GM06990 (cell line): Measurements from ENCODE around the gene CLPSL2.

Experiments
- DNase-seq: peaks from one replicate; pipeline ENCODE4 v3.0.0-alpha.2; 2011; ENCODE audit not compliant: insufficient read length; ENCODE audit errors: extremely low read depth
- H3K27me3 ChIP-seq: replicated peaks from 2 replicates; pipeline ENCODE4 v1.6.0; 2011; ENCODE audit warnings: low read length; ENCODE audit not compliant: control insufficient read depth, insufficient read depth
- H3K36me3 ChIP-seq: 2 replicates; pipeline ENCODE4 v1.5.1; 2011; ENCODE audit warnings: low read length; ENCODE audit not compliant: control insufficient read depth, insufficient read depth
- H3K4me3 ChIP-seq: replicated peaks from 2 replicates; pipeline ENCODE4 v1.5.1; 2011; ENCODE audit warnings: low read depth, mild to moderate bottlenecking, control low read depth, low read length
- TF ChIP-seq, protein P1 (sequence below): IDR thresholded peaks from 2 replicates; pipeline ENCODE4 v1.5.1; 2011; ENCODE audit warnings: low read length, control low read depth, mild to moderate bottlenecking, inconsistent platforms; ENCODE audit not compliant: insufficient read depth, poor library complexity, severe bottlenecking

CLPSL2 gene

DNA sequence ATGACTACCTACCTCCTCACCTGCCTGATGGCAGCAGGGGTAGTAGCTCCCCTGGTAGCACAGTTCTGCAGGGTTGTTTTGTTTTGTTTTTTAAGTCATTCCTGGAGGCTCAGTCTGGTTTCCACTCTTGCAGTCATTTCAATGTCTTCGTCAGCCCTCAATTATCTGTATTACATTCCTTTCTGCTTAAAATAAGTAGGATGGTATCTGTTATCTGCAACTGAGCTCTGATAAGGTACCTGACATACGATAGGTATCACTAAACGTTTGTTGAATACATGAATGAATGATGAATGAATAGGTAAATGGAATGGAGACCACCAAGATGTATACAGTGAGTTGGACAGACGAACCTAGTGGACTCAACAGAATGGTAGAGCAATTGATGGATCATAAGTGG, 7.2 kb upstream of the CLPSL2 start:
- DNase-seq, result no peak
- Histone ChIP-seq H3K36me3 (no peaks in the 10 kb centered on the region), H3K4me3 (no peak overlapping the region), H3K27me3 (no peaks in the 10 kb centered on the region; the same call in 1 of the 2 replicates)
- TF ChIP-seq, protein P1, sequence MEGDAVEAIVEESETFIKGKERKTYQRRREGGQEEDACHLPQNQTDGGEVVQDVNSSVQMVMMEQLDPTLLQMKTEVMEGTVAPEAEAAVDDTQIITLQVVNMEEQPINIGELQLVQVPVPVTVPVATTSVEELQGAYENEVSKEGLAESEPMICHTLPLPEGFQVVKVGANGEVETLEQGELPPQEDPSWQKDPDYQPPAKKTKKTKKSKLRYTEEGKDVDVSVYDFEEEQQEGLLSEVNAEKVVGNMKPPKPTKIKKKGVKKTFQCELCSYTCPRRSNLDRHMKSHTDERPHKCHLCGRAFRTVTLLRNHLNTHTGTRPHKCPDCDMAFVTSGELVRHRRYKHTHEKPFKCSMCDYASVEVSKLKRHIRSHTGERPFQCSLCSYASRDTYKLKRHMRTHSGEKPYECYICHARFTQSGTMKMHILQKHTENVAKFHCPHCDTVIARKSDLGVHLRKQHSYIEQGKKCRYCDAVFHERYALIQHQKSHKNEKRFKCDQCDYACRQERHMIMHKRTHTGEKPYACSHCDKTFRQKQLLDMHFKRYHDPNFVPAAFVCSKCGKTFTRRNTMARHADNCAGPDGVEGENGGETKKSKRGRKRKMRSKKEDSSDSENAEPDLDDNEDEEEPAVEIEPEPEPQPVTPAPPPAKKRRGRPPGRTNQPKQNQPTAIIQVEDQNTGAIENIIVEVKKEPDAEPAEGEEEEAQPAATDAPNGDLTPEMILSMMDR, result no peak

DNA sequence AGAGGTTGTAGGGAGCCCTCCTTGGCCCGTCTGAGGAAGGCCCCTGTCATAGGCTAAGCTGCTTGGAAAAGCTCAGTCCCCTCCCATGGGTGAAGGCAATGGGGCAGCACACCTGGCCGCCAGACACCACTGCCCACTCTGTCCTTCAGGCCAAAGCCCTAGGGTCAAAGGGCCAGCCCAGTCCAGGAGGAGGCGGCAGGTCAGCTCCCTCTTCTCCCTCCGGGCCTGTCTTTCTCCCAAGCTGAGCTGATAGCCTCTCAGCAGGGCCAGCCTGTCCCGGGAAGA, 5.1 kb upstream of the CLPSL2 start:
- DNase-seq, result no peak
- Histone ChIP-seq H3K4me3 (no peak overlapping the region), H3K36me3 (no peaks in the 10 kb centered on the region), H3K27me3 (no peaks in the 10 kb centered on the region)
- TF ChIP-seq, protein P1, result no peak

DNA sequence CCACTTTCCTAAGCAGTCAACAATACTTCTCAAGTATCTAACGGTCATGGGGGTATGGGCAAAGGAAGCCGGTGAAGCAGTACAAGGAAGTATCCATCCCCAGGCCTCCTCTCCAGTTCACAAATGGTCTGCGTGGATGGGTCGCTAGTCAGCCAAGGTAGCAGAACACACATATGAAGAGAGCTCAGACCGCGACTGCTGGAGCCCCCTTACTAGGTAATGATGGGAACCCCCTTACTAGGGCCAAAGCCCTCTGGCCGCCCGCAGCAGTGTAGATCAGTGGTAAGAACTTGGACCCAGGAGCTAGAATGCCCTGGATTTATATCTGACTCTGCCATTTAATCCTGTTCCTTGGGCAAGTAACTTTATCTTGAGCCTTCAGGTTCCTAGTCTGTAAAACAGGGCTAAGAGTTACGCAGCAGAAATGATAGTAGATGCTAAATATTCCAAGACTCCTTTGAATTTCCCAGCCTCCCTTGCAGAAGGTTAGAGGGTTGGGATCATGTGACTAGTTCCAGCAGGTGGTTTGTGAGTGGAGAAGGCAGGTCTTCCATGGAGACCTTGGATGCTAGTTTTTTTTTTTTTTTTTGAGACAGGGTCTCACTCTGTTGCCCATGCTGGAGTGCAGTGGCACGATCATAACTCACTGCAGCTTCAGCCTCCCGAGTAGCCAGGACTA, 2.1 kb upstream of the CLPSL2 start:
- Histone ChIP-seq H3K36me3 (no peaks in the 10 kb centered on the region), H3K27me3 (no peaks in the 10 kb centered on the region), H3K4me3 (no peak overlapping the region)
- no peak for DNase-seq
- TF ChIP-seq, protein P1, result no peak

DNA sequence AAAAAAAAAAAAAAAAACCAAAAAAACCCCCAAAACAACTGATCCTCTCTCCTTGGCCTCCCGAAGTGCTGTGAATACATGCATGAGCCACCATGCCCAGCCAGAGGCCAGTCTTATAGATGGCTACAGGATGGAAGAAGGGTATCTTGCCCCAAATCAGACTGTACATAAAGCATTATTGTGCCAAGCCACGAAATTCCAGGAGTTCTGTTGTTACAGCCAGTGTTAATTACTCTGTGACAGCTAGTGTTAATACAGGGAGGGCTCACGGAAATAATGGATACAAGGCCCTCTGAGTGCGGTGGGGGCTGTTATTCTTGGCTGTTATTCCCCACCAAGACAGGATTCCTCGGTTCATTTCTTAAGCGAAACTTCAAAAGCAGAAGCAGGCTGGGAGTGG, 1.4 kb upstream of the CLPSL2 start:
- H3K4me3 ChIP-seq, result no peak overlapping the region
- DNase-seq, result no peak
- TF ChIP-seq, protein P1, result no peak
- no peaks in the 10 kb centered on the region for H3K27me3 ChIP-seq
- H3K36me3 ChIP-seq, result no peaks in the 10 kb centered on the region

DNA sequence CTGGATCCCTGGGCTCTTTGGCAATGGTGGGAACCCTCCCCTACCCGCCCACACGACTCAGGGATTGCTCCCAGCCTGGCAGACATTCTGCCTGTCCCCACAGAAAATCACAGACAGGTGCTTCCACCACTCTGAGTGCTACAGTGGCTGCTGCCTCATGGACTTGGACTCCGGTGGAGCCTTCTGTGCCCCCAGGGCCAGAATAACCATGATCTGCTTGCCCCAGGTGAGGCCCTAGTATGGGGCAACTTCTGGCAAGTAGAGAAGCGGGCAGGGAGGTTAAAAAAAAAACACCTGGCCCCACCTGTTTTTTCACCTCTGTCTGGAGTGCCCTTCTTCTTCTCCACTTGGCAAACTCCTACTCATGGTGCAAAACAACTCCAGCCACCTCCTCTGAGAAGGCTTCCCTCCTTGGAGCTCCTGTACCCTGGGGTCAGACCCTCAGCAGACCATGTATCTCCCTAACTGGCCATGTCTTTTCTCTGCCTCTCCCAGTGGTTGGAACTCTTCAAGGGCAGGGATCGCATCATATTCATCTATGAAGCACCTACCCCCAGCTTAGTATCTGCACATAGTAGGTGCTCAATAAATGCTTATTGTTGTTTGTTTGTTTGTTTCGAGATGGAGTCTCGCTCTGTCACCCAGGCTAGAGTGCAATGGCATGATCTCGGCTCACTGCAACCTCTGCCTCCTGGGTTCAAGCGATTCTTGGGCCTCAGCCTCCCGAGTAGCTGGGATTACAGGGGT, 1.1 kb downstream of the CLPSL2 start:
- Histone ChIP-seq H3K27me3 (no peaks in the 10 kb centered on the region), H3K36me3 (no peaks in the 10 kb centered on the region), H3K4me3 (no peak overlapping the region)
- DNase-seq, result no peak
- TF ChIP-seq, protein P1, result no peak
